Endothelial cell of umbilical vein (primary cell): ENCODE measurements around the gene SLC45A1. TPM values are rescaled to one million over a fixed set of nuclear protein-coding genes. Genes with fewer than 3 reads are reported as not detected.

Experiments
- BruUV-seq: library from RNA; stranded (reverse); fragments of 400-500 nt; replicated peaks from 2 replicates; lab custom pipeline; 2021; lab: Mats Ljungman, UMichigan
- CTCF ChIA-PET: fragments of 300-600, 350-600 bp; sonication (Branson Sonifier 250); formaldehyde crosslinking; loops from one replicate; lab custom pipeline; 2021; ENCODE audit warnings: antibody characterized with exemption, inconsistent platforms; lab: Charles Lee
- POLR2A ChIA-PET: fragments of 300-600, 350-600 bp; sonication (Branson Sonifier 250); formaldehyde crosslinking; loops from one replicate; lab custom pipeline; 2021; ENCODE audit warnings: antibody characterized with exemption, inconsistent platforms; lab: Charles Lee
- DNase-seq: peaks from one replicate; pipeline ENCODE4 v3.0.0-alpha.2; 2011; ENCODE audit warnings: low read depth, low spot score
- FAIRE-seq: peaks from 2 replicates; lab custom pipeline; 2011; peaks lifted over from hg19 to GRCh38; lab: Jason Lieb, UNC
- H2AFZ ChIP-seq: 2 replicates; pipeline ENCODE4 v1.6.0; 2012; ENCODE audit warnings: low read depth, low read length, control low read depth, inconsistent platforms
- H3K27ac ChIP-seq: 2 replicates; pipeline ENCODE4 v1.5.1; 2011; ENCODE audit warnings: low read depth, mild to moderate bottlenecking, control low read depth, low read length, moderate library complexity; ENCODE audit not compliant: insufficient read depth
- H3K27me3 ChIP-seq, 2 experiments: 2 replicates each; pipeline versions ENCODE4 v1.6.0 to v1.6.1; 2011; ENCODE audit warnings: low read length in 2 of 2, mixed read lengths in 1 of 2; ENCODE audit not compliant: control insufficient read depth in 2 of 2, insufficient read depth in 2 of 2
- H3K36me3 ChIP-seq, 2 experiments: 2 replicates in 1 of 2; 3 replicates in 1 of 2; pipeline ENCODE4 v1.5.1; 2011; ENCODE audit warnings: low read length in 2 of 2, mild to moderate bottlenecking in 1 of 2, moderate library complexity in 1 of 2; ENCODE audit not compliant: control insufficient read depth in 2 of 2, insufficient read depth in 2 of 2; ENCODE audit errors: extremely low read depth in 1 of 2
- H3K4me1 ChIP-seq: 3 replicates; pipeline ENCODE4 v1.5.1; 2011; ENCODE audit warnings: mild to moderate bottlenecking, low read length; ENCODE audit not compliant: control insufficient read depth, insufficient read depth; ENCODE audit errors: extremely low read depth
- H3K4me2 ChIP-seq: 2 replicates; pipeline ENCODE4 v1.6.1; 2011; ENCODE audit warnings: low read length, control low read depth, mixed read lengths; ENCODE audit not compliant: insufficient read depth
- H3K4me3 ChIP-seq, 3 experiments: fragments of 200-600 bp in 1 of 3; sonication (generic), shearing (Covaris generic) in 1 of 3; replicated peaks in 1 of 3; 2 replicates each; pipeline ENCODE4 v1.5.1; 2011 to 2016; ENCODE audit warnings: control low read depth in 3 of 3, low read length in 3 of 3, mild to moderate bottlenecking in 2 of 3, inconsistent platforms in 1 of 3, low read depth in 1 of 3, moderate library complexity in 1 of 3; ENCODE audit not compliant: insufficient read depth in 1 of 3
- H3K79me2 ChIP-seq: 2 replicates; pipeline ENCODE4 v1.6.0; 2012; ENCODE audit warnings: low read length, inconsistent platforms; ENCODE audit not compliant: control insufficient read depth, insufficient read depth
- H3K9ac ChIP-seq: replicated peaks from 2 replicates; pipeline ENCODE3; 2011; ENCODE audit warnings: low read length, control low read depth; ENCODE audit not compliant: insufficient read depth; ENCODE audit errors: extremely low read depth
- H3K9me1 ChIP-seq: replicated peaks from 3 replicates; pipeline ENCODE4 v1.6.0; 2011; ENCODE audit warnings: mild to moderate bottlenecking, low read length; ENCODE audit not compliant: control insufficient read depth, insufficient read depth; ENCODE audit errors: extremely low read depth
- H3K9me3 ChIP-seq: replicated peaks from 2 replicates; pipeline ENCODE4 v1.5.1; 2012; ENCODE audit warnings: low read length, inconsistent platforms; ENCODE audit not compliant: control insufficient read depth, insufficient read depth
- H4K20me1 ChIP-seq: replicated peaks from 2 replicates; pipeline ENCODE3; 2011; ENCODE audit warnings: mild to moderate bottlenecking, low read length; ENCODE audit not compliant: control insufficient read depth, insufficient read depth; ENCODE audit errors: extremely low read depth
- CTCF ChIP-seq, 2 donors: IDR thresholded peaks; 1 replicate in 1 of 2; 2 replicates in 1 of 2; pipeline ENCODE4 v1.5.1; 2011; ENCODE audit warnings: low read length in 2 of 2, mild to moderate bottlenecking in 2 of 2, moderate library complexity in 2 of 2, control low read depth in 1 of 2, inconsistent platforms in 1 of 2, low read depth in 1 of 2; ENCODE audit not compliant: insufficient read depth in 1 of 2; ENCODE audit errors: extremely low read depth in 1 of 2
- EZH2 ChIP-seq: IDR thresholded peaks from 2 replicates; pipeline ENCODE4 v1.6.1; 2012; ENCODE audit warnings: borderline replicate concordance, low read depth, mild to moderate bottlenecking, moderate library complexity, low read length, inconsistent platforms; ENCODE audit not compliant: severe bottlenecking
- FOS ChIP-seq: IDR thresholded peaks from 2 replicates; pipeline ENCODE4 v1.6.1; 2011; ENCODE audit warnings: mild to moderate bottlenecking, low read length, moderate library complexity, borderline replicate concordance; ENCODE audit not compliant: insufficient read depth
- GATA2 ChIP-seq: IDR thresholded peaks from 2 replicates; pipeline ENCODE4 v1.7.0; 2011; ENCODE audit warnings: low read depth, mild to moderate bottlenecking, moderate library complexity, mixed read lengths, low read length; ENCODE audit not compliant: insufficient read length, insufficient read depth
- JUN ChIP-seq: IDR thresholded peaks from 2 replicates; pipeline ENCODE4 v1.6.1; 2011; ENCODE audit warnings: borderline replicate concordance, low read depth; ENCODE audit not compliant: insufficient read length, insufficient read depth
- MYC ChIP-seq: IDR thresholded peaks from one replicate; pipeline ENCODE4 v1.6.1; 2011; ENCODE audit warnings: mild to moderate bottlenecking, low read depth, low read length
- POLR2A ChIP-seq: IDR thresholded peaks from 2 replicates; pipeline ENCODE4 v1.6.1; 2012; ENCODE audit warnings: low read depth, mild to moderate bottlenecking, control low read depth, low read length
- POLR2AphosphoS5 ChIP-seq: IDR thresholded peaks from 2 replicates; pipeline ENCODE4 v1.6.1; 2012; ENCODE audit warnings: low read depth, mild to moderate bottlenecking, control low read depth, low read length, moderate library complexity; ENCODE audit not compliant: insufficient read depth
- dilution Hi-C: fragments of 300-500 bp; cut with MboI; formaldehyde crosslinking; loops from one replicate; pipeline ENCODE4 v1.15.0; 2019; ENCODE audit warnings: low sequenced_read_pairs; ENCODE audit not compliant: extremely low pct_ligation_motif_present
- intact Hi-C: fragments of 100-400 bp; cut with micrococcal nuclease; formaldehyde crosslinking; loops from one replicate; pipeline ENCODE4 v1.10.0; 2022
- polyA plus RNA-seq, 4 experiments: library from polyadenylated mRNA; depleted of rRNA in 3 of 4; stranded (reverse) in 3 of 4; unstranded in 1 of 4; fragments of >200 nt; gene quantifications; 2 replicates each; pipeline versions ENCODE4 v1.2.1 to v1.2.3, GENCODE V29; 2011 to 2012; ENCODE audit warnings: missing spikeins in 1 of 4
- total RNA-seq: library from RNA; stranded (reverse); gene quantifications from 2 replicates; pipeline ENCODE4 v1.2.3, GENCODE V29; 2021
- TF ChIP-seq, protein P1 (sequence below): IDR thresholded peaks from 2 replicates; pipeline ENCODE4 v1.6.1; 2011; ENCODE audit not compliant: insufficient read depth, insufficient read length

Gene SLC45A1
- total and polyA plus RNA-seq, 2 donors (not counting 3 experiments of a cell fraction or from before 2014, with no cell fraction given): 1.3 to 1.4 TPM

DNA sequence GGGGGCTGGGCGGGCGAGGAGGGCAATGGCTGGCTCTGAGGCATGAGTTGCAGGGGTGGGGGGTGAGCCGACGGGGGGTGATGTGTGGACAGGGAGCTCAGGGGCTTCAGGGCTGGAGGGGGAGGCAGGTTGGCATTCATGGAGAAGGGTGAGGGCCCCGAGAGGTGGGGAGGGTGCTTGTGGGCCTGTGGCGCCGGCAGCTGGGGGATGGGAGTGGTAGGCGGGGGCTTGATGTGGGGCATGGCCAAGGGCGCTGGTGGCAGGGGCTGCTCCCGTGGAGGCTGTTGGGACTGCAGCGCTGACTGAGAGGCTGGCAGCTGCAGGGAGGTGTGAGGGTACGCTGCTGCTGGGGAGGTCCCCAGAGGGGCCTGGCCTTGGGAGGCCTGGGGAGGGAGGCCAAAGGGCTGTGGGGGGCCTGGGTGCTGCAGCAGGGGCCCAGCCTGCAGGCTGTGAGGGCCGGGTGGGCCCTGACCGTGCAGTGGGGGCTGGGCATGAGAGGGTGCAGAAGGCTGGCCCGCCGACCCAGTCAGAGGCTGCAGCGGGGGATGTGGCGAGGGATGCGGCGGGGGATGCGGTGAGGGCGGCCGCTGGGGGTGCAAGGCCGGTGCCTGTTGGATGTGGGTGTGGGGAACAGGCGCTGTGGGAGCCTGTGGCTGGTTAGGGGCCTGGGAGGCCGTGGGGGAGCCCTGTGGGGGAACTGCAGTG, 42.7 kb downstream of the SLC45A1 start:
- no peak overlapping the region for H3K9ac ChIP-seq
- H2AFZ ChIP-seq: no peak overlapping the region
- intact Hi-C loops (no loop called here), dilution Hi-C loops (no loop called here)
- no peak for FAIRE-seq
- no peak for DNase-seq
- no peaks in the 10 kb centered on the region for H3K27me3 ChIP-seq
- POLR2A ChIA-PET: no interaction called here
- BruUV-seq: no TSS peak
- no peak overlapping the region for H3K4me3 ChIP-seq
- no peaks in the 10 kb centered on the region for H3K9me3 ChIP-seq
- H3K9me1 ChIP-seq: no peaks in the 10 kb centered on the region
- H3K36me3 ChIP-seq: peaks cover 10 to 76% of the 10 kb centered on the region in 2 experiments
- TF ChIP-seq EZH2 (no peak), FOS (no peak), POLR2AphosphoS5 (no peak), GATA2 (no peak), MYC (no peak), JUN (no peak), CTCF (IDR thresholded peaks at IDR 0.05; ENCODE audit: extremely low read depth in 1 of 2, insufficient read depth in 1 of 2, low read depth in 1 of 2, low read length in 2 of 2) (no peak), POLR2A (no peak)
- TF ChIP-seq, protein P1, sequence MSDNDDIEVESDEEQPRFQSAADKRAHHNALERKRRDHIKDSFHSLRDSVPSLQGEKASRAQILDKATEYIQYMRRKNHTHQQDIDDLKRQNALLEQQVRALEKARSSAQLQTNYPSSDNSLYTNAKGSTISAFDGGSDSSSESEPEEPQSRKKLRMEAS: no peak
- no peaks in the 10 kb centered on the region for H3K79me2 ChIP-seq
- no peak overlapping the region for H3K4me2 ChIP-seq
- no peaks in the 10 kb centered on the region for H4K20me1 ChIP-seq
- CTCF ChIA-PET: interaction anchor here (1.7 kb wide), 1 partner anchor 386 kb away, joined by 4 read pairs; no protein-coding TSS in a partner anchor
- no peaks in the 10 kb centered on the region for H3K4me1 ChIP-seq
- no peak overlapping the region for H3K27ac ChIP-seq
